OCI-LY7 (cell line): ENCODE results near the gene SLC9A9. TPM values are rescaled to one million over a fixed set of nuclear protein-coding genes. Genes with fewer than 3 reads are reported as not detected.

ENCODE experiments used
- BruUV-seq: library from RNA; stranded (reverse); fragments of 400-500 nt; replicated peaks from 2 replicates; lab custom pipeline; 2021; lab: Mats Ljungman, UMichigan
- CTCF ChIA-PET: fragments of 300-600 bp; sonication (Branson Sonifier 250); formaldehyde crosslinking; loops from one replicate; lab custom pipeline; 2022; ENCODE audit warnings: antibody characterized with exemption; ENCODE audit not compliant: unreplicated experiment; lab: Charles Lee
- POLR2A ChIA-PET: fragments of 300-600 bp; sonication (Branson Sonifier 250); formaldehyde crosslinking; loops from one replicate; lab custom pipeline; 2022; ENCODE audit warnings: antibody characterized with exemption; lab: Charles Lee
- DNase-seq: peaks from one replicate; pipeline ENCODE4 v3.0.0-alpha.2; 2015; ENCODE audit warnings: low spot score
- H2AFZ ChIP-seq: fragments of 200-600 bp; sonication (generic), shearing (Covaris generic); 2 replicates; pipeline ENCODE4 v1.6.1; 2014; ENCODE audit warnings: mild to moderate bottlenecking, antibody characterized with exemption, low read length, moderate library complexity
- H3K27ac ChIP-seq: fragments of 200-600 bp; sonication (generic); 2 replicates; pipeline ENCODE4 v1.5.1; 2014; ENCODE audit warnings: mixed run types, low read depth, mild to moderate bottlenecking, moderate library complexity, low read length, inconsistent platforms; ENCODE audit not compliant: poor library complexity, severe bottlenecking
- H3K36me3 ChIP-seq: fragments of 200-600 bp; sonication (generic); 2 replicates; pipeline ENCODE4 v1.6.1; 2014; ENCODE audit warnings: mild to moderate bottlenecking, antibody characterized with exemption, low read length, moderate library complexity, mixed read lengths; ENCODE audit not compliant: insufficient read depth
- H3K4me1 ChIP-seq: fragments of 200-600 bp; sonication (generic); 2 replicates; pipeline ENCODE4 v1.5.1; 2014; ENCODE audit warnings: mild to moderate bottlenecking, low read length; ENCODE audit not compliant: insufficient read depth, poor library complexity, severe bottlenecking
- H3K4me2 ChIP-seq: fragments of 200-600 bp; sonication (generic); 2 replicates; pipeline ENCODE4 v1.6.1; 2014; ENCODE audit warnings: mild to moderate bottlenecking, low read length
- H3K4me3 ChIP-seq: fragments of 200-600 bp; sonication (generic); 2 replicates; pipeline ENCODE4 v1.5.1; 2014; ENCODE audit warnings: mild to moderate bottlenecking, low read depth, low read length; ENCODE audit not compliant: poor library complexity, severe bottlenecking
- H3K79me2 ChIP-seq: fragments of 200-600 bp; sonication (generic); 2 replicates; pipeline ENCODE4 v1.6.1; 2016; ENCODE audit warnings: low read depth, mild to moderate bottlenecking, low read length, moderate library complexity, mixed read lengths; ENCODE audit not compliant: insufficient read depth
- H3K9me2 ChIP-seq: fragments of 200-600 bp; sonication (generic); 2 replicates; pipeline ENCODE4 v1.6.1; 2016; ENCODE audit warnings: mild to moderate bottlenecking, low read length, mixed read lengths; ENCODE audit not compliant: insufficient read depth
- H3K9me3 ChIP-seq: fragments of 200-600 bp; sonication (generic); 2 replicates; pipeline ENCODE4 v1.6.1; 2014; ENCODE audit warnings: mild to moderate bottlenecking, mixed run types, low read length, mixed read lengths
- H4K20me1 ChIP-seq: fragments of 200-600 bp; sonication (generic); 2 replicates; pipeline ENCODE4 v1.6.1; 2014; ENCODE audit warnings: mild to moderate bottlenecking, antibody characterized with exemption, low read length, moderate library complexity, mixed read lengths; ENCODE audit not compliant: insufficient read depth
- EZH2phosphoT487 ChIP-seq: fragments of 200-600 bp; sonication (generic); IDR thresholded peaks from 2 replicates; pipeline ENCODE4 v1.6.1; 2018; ENCODE audit warnings: low read depth, borderline replicate concordance, mild to moderate bottlenecking, mixed run types, antibody characterized with exemption, low read length, moderate library complexity, mixed read lengths
- intact Hi-C: fragments of 100-400 bp; cut with micrococcal nuclease; formaldehyde crosslinking; loops from one replicate; pipeline ENCODE4 v1.10.0; 2022; ENCODE audit not compliant: unreplicated experiment
- total RNA-seq, 2 experiments: library from RNA; depleted of rRNA in 1 of 2; stranded (reverse); fragments of >200 nt in 1 of 2; shearing (Covaris generic) in 1 of 2; gene quantifications; 2 replicates each; pipeline ENCODE4 v1.2.3, GENCODE V29; 2014 to 2022
- TF ChIP-seq, protein P1 (sequence below): fragments of 200-600 bp; sonication (generic); conservative IDR thresholded peaks from 2 replicates; pipeline ENCODE4 v1.5.1; 2014; ENCODE audit warnings: mild to moderate bottlenecking, antibody characterized with exemption, low read length, moderate library complexity, mixed read lengths

The SLC9A9 gene
- total RNA-seq, 2 experiments from 2014 or later: 9.3 to 14.8 TPM

DNA sequence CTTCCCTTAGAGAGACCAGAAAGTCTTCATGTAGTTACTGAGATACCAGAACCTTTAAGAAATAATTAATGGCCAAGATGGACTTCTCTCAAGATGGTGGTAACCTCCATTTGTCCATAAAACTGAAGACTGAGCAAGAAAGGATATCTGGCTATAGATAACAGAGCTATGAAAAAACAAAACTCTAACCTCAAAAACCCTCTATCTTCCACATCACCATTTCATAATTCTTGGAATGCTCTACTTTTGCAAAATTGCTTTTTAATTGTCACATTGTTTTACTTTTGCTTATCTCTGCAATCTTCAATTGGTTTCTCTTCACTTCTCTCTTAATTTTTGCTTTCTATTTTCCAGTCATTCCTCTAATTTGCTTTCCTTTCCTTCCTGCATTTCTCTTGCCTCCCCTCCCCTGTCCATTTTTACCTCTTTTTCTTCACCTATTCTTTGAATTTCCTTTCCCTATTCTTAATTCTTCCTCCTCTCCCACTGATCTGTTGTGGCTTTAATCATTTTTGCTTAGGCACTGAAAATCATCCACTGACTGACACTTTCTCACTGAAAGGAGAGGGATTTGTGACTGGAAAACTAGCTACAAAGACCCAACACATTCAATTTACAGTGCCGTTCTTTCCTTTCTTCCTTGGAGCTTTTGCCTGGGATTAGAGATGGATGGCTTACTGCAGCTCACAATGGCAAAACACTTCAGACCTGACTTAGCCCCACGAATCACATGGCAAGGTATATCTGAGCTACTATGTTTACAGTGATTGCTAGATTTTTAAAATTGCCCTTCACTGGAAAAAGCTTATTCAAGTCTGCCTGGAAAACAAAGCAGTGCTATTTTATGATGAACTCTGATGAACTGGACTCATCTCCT, 485.9 kb downstream of the SLC9A9 start:
- no peak for TF ChIP-seq EZH2phosphoT487
- TF ChIP-seq, protein P1, sequence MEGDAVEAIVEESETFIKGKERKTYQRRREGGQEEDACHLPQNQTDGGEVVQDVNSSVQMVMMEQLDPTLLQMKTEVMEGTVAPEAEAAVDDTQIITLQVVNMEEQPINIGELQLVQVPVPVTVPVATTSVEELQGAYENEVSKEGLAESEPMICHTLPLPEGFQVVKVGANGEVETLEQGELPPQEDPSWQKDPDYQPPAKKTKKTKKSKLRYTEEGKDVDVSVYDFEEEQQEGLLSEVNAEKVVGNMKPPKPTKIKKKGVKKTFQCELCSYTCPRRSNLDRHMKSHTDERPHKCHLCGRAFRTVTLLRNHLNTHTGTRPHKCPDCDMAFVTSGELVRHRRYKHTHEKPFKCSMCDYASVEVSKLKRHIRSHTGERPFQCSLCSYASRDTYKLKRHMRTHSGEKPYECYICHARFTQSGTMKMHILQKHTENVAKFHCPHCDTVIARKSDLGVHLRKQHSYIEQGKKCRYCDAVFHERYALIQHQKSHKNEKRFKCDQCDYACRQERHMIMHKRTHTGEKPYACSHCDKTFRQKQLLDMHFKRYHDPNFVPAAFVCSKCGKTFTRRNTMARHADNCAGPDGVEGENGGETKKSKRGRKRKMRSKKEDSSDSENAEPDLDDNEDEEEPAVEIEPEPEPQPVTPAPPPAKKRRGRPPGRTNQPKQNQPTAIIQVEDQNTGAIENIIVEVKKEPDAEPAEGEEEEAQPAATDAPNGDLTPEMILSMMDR: no peak

DNA sequence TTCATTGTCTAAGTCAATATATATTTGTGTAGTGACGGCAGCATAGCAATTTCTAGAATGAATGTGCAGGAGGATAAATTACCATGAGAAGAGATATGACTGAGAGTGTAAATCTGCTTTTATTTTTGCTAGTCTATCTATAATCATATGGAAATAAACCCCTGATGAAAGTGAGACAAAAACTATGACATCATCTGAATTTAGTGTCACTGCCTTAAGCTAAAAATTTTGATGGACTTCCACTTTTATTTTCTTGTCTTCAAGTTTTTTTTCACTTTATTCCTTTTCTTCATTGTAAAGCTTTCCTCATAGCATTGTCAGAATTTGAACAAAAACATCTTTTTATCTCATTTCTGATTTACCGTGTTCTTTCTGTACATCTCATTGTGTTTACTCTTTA, 486.7 kb downstream of the SLC9A9 start:
- no peaks in the 10 kb centered on the region for H3K9me3 ChIP-seq
- H2AFZ ChIP-seq: no peak overlapping the region
- no peak overlapping the region for H3K27ac ChIP-seq
- no peaks in the 10 kb centered on the region for H3K4me1 ChIP-seq
- no peaks in the 10 kb centered on the region for H4K20me1 ChIP-seq
- POLR2A ChIA-PET: interaction anchor here (0.5 to 1.8 kb wide), 6 partner anchors 9 to 498 kb away, joined by 3 to 8 read pairs (median 3); no protein-coding TSS in a partner anchor
- H3K36me3 ChIP-seq: no peaks in the 10 kb centered on the region
- H3K79me2 ChIP-seq: no peaks in the 10 kb centered on the region
- no peak overlapping the region for H3K4me3 ChIP-seq
- no peak for DNase-seq
- TF ChIP-seq, protein P1: no peak
- no peak for TF ChIP-seq EZH2phosphoT487
- intact Hi-C loops: no loop called here
- CTCF ChIA-PET: no interaction called here
- no peak overlapping the region for H3K4me2 ChIP-seq
- H3K9me2 ChIP-seq: no peaks in the 10 kb centered on the region
- BruUV-seq: no TSS peak

More for the DNA sequence above, 485.9 kb downstream of the SLC9A9 start:
- BruUV-seq: no TSS peak
- no peaks in the 10 kb centered on the region for H3K4me1 ChIP-seq
- H3K9me3 ChIP-seq: no peaks in the 10 kb centered on the region
- no peak overlapping the region for H3K4me3 ChIP-seq
- ChIA-PET POLR2A (interaction anchor here (0.5 to 1.8 kb wide), 8 partner anchors 9 to 367 kb away, joined by 3 to 8 read pairs (median 4); no protein-coding TSS in a partner anchor), CTCF (no interaction called here)
- DNase-seq: no peak
- H3K79me2 ChIP-seq: no peaks in the 10 kb centered on the region
- intact Hi-C loops: no loop called here
- H3K4me2 ChIP-seq: no peak overlapping the region
- H3K27ac ChIP-seq: no peak overlapping the region
- no peak overlapping the region for H2AFZ ChIP-seq
- H3K9me2 ChIP-seq: no peaks in the 10 kb centered on the region
- no peaks in the 10 kb centered on the region for H4K20me1 ChIP-seq
- no peaks in the 10 kb centered on the region for H3K36me3 ChIP-seq

DNA sequence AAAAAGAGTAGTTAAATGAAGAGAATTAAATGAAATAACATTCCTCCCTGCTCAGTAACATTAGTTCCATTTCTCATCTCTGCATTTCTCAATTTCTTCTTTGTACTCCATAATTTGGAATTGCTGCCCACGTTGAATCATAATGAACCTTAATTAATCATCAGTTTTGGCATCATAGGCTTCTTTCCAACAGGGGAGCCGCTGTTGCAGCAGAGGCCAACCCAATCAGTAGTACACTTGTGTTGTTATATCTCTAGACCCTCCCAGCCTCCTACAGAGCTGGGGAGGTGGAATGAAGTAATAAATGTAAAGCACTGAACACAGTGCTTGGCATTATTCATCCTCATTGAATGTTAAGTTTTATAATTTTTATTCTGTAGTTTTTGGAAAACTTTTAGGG, 488.0 kb downstream of the SLC9A9 start:
- Histone ChIP-seq H3K4me3 (no peak overlapping the region), H3K36me3 (no peaks in the 10 kb centered on the region), H3K9me2 (no peaks in the 10 kb centered on the region), H2AFZ (no peak overlapping the region), H3K27ac (no peak overlapping the region), H4K20me1 (no peaks in the 10 kb centered on the region), H3K4me1 (no peaks in the 10 kb centered on the region), H3K9me3 (no peaks in the 10 kb centered on the region), H3K79me2 (no peaks in the 10 kb centered on the region), H3K4me2 (no peak overlapping the region)
- ChIA-PET POLR2A (no interaction called here), CTCF (no interaction called here)
- TF ChIP-seq EZH2phosphoT487: no peak
- TF ChIP-seq, protein P1: no peak
- DNase-seq: no peak
- intact Hi-C loops: no loop called here
- no TSS peak for BruUV-seq
